Activated CD4-positive, alpha-beta T cell treated with anti-CD3 and anti-CD28 coated beads for 4 hours (primary cell): ENCODE data around the gene MYOZ1.

ENCODE experiments used
- DNase-seq, 2 donors: peaks; one replicate each; pipeline ENCODE4 v3.0.0-alpha.2; 2020

MYOZ1 gene

GRCh38 chr10:73591935-73592699 is 49.2 kb downstream of the MYOZ1 start:
- DNase-seq: peak in 1 of 2 donors; percentile 3

GRCh38 chr10:73590881-73591799 is 50.1 kb downstream of the MYOZ1 start, which contains the start of gene USP54:
USP54 (minus strand) TSS chr10:73591342; CDS start chr10:73575658, 15,684 bp downstream.
- no peak for DNase-seq

- no peak for DNase-seq
Observed at GRCh38 chr10:73589563-73590126, 51.6 kb downstream of the MYOZ1 start.

GRCh38 chr10:73588656-73589055 is 52.6 kb downstream of the MYOZ1 start:
- no peak for DNase-seq

- DNase-seq: no peak
Observed at GRCh38 chr10:73586583-73586984, 54.7 kb downstream of the MYOZ1 start.

- no peak for DNase-seq
Observed at GRCh38 chr10:73585327-73585726, 55.9 kb downstream of the MYOZ1 start.

GRCh38 chr10:73584737-73585136 is 56.5 kb downstream of the MYOZ1 start:
- no peak for DNase-seq

GRCh38 chr10:73581918-73582317 is 59.4 kb downstream of the MYOZ1 start:
- DNase-seq: no peak
